Endothelial cell of umbilical vein (primary cell): ENCODE measurements around the gene PSMD14. TPM values are rescaled to one million over a fixed set of nuclear protein-coding genes. Genes with fewer than 3 reads are reported as not detected.

Source experiments
- BruUV-seq: library from RNA; stranded (reverse); fragments of 400-500 nt; replicated peaks from 2 replicates; lab custom pipeline; 2021; lab: Mats Ljungman, UMichigan
- CTCF ChIA-PET: fragments of 300-600, 350-600 bp; sonication (Branson Sonifier 250); formaldehyde crosslinking; loops from one replicate; lab custom pipeline; 2021; ENCODE audit warnings: antibody characterized with exemption, inconsistent platforms; lab: Charles Lee
- POLR2A ChIA-PET: fragments of 300-600, 350-600 bp; sonication (Branson Sonifier 250); formaldehyde crosslinking; loops from one replicate; lab custom pipeline; 2021; ENCODE audit warnings: antibody characterized with exemption, inconsistent platforms; lab: Charles Lee
- DNase-seq: peaks from one replicate; pipeline ENCODE4 v3.0.0-alpha.2; 2011; ENCODE audit warnings: low read depth, low spot score
- FAIRE-seq: peaks from 2 replicates; lab custom pipeline; 2011; peaks lifted over from hg19 to GRCh38; lab: Jason Lieb, UNC
- H2AFZ ChIP-seq: 2 replicates; pipeline ENCODE4 v1.6.0; 2012; ENCODE audit warnings: low read depth, low read length, control low read depth, inconsistent platforms
- H3K27ac ChIP-seq: 2 replicates; pipeline ENCODE4 v1.5.1; 2011; ENCODE audit warnings: low read depth, mild to moderate bottlenecking, control low read depth, low read length, moderate library complexity; ENCODE audit not compliant: insufficient read depth
- H3K27me3 ChIP-seq, 2 experiments: 2 replicates each; pipeline versions ENCODE4 v1.6.0 to v1.6.1; 2011; ENCODE audit warnings: low read length in 2 of 2, mixed read lengths in 1 of 2; ENCODE audit not compliant: control insufficient read depth in 2 of 2, insufficient read depth in 2 of 2
- H3K36me3 ChIP-seq, 2 experiments: 2 replicates in 1 of 2; 3 replicates in 1 of 2; pipeline ENCODE4 v1.5.1; 2011; ENCODE audit warnings: low read length in 2 of 2, mild to moderate bottlenecking in 1 of 2, moderate library complexity in 1 of 2; ENCODE audit not compliant: control insufficient read depth in 2 of 2, insufficient read depth in 2 of 2; ENCODE audit errors: extremely low read depth in 1 of 2
- H3K4me1 ChIP-seq: 3 replicates; pipeline ENCODE4 v1.5.1; 2011; ENCODE audit warnings: mild to moderate bottlenecking, low read length; ENCODE audit not compliant: control insufficient read depth, insufficient read depth; ENCODE audit errors: extremely low read depth
- H3K4me2 ChIP-seq: 2 replicates; pipeline ENCODE4 v1.6.1; 2011; ENCODE audit warnings: low read length, control low read depth, mixed read lengths; ENCODE audit not compliant: insufficient read depth
- H3K4me3 ChIP-seq, 3 experiments: fragments of 200-600 bp in 1 of 3; sonication (generic), shearing (Covaris generic) in 1 of 3; replicated peaks in 1 of 3; 2 replicates each; pipeline ENCODE4 v1.5.1; 2011 to 2016; ENCODE audit warnings: control low read depth in 3 of 3, low read length in 3 of 3, mild to moderate bottlenecking in 2 of 3, inconsistent platforms in 1 of 3, low read depth in 1 of 3, moderate library complexity in 1 of 3; ENCODE audit not compliant: insufficient read depth in 1 of 3
- H3K79me2 ChIP-seq: 2 replicates; pipeline ENCODE4 v1.6.0; 2012; ENCODE audit warnings: low read length, inconsistent platforms; ENCODE audit not compliant: control insufficient read depth, insufficient read depth
- H3K9ac ChIP-seq: replicated peaks from 2 replicates; pipeline ENCODE3; 2011; ENCODE audit warnings: low read length, control low read depth; ENCODE audit not compliant: insufficient read depth; ENCODE audit errors: extremely low read depth
- H3K9me1 ChIP-seq: replicated peaks from 3 replicates; pipeline ENCODE4 v1.6.0; 2011; ENCODE audit warnings: mild to moderate bottlenecking, low read length; ENCODE audit not compliant: control insufficient read depth, insufficient read depth; ENCODE audit errors: extremely low read depth
- H3K9me3 ChIP-seq: replicated peaks from 2 replicates; pipeline ENCODE4 v1.5.1; 2012; ENCODE audit warnings: low read length, inconsistent platforms; ENCODE audit not compliant: control insufficient read depth, insufficient read depth
- H4K20me1 ChIP-seq: replicated peaks from 2 replicates; pipeline ENCODE3; 2011; ENCODE audit warnings: mild to moderate bottlenecking, low read length; ENCODE audit not compliant: control insufficient read depth, insufficient read depth; ENCODE audit errors: extremely low read depth
- EZH2 ChIP-seq: IDR thresholded peaks from 2 replicates; pipeline ENCODE4 v1.6.1; 2012; ENCODE audit warnings: borderline replicate concordance, low read depth, mild to moderate bottlenecking, moderate library complexity, low read length, inconsistent platforms; ENCODE audit not compliant: severe bottlenecking
- FOS ChIP-seq: IDR thresholded peaks from 2 replicates; pipeline ENCODE4 v1.6.1; 2011; ENCODE audit warnings: mild to moderate bottlenecking, low read length, moderate library complexity, borderline replicate concordance; ENCODE audit not compliant: insufficient read depth
- GATA2 ChIP-seq: IDR thresholded peaks from 2 replicates; pipeline ENCODE4 v1.7.0; 2011; ENCODE audit warnings: low read depth, mild to moderate bottlenecking, moderate library complexity, mixed read lengths, low read length; ENCODE audit not compliant: insufficient read length, insufficient read depth
- POLR2AphosphoS5 ChIP-seq: IDR thresholded peaks from 2 replicates; pipeline ENCODE4 v1.6.1; 2012; ENCODE audit warnings: low read depth, mild to moderate bottlenecking, control low read depth, low read length, moderate library complexity; ENCODE audit not compliant: insufficient read depth
- dilution Hi-C: fragments of 300-500 bp; cut with MboI; formaldehyde crosslinking; loops from one replicate; pipeline ENCODE4 v1.15.0; 2019; ENCODE audit warnings: low sequenced_read_pairs; ENCODE audit not compliant: extremely low pct_ligation_motif_present
- intact Hi-C: fragments of 100-400 bp; cut with micrococcal nuclease; formaldehyde crosslinking; loops from one replicate; pipeline ENCODE4 v1.10.0; 2022
- polyA plus RNA-seq, 4 experiments: library from polyadenylated mRNA; depleted of rRNA in 3 of 4; stranded (reverse) in 3 of 4; unstranded in 1 of 4; fragments of >200 nt; gene quantifications; 2 replicates each; pipeline versions ENCODE4 v1.2.1 to v1.2.3, GENCODE V29; 2011 to 2012; ENCODE audit warnings: missing spikeins in 1 of 4
- total RNA-seq: library from RNA; stranded (reverse); gene quantifications from 2 replicates; pipeline ENCODE4 v1.2.3, GENCODE V29; 2021

Gene PSMD14
- total and polyA plus RNA-seq, 2 donors (not counting 3 experiments of a cell fraction or from before 2014, with no cell fraction given), result 47.6 to 85.4 TPM

DNA sequence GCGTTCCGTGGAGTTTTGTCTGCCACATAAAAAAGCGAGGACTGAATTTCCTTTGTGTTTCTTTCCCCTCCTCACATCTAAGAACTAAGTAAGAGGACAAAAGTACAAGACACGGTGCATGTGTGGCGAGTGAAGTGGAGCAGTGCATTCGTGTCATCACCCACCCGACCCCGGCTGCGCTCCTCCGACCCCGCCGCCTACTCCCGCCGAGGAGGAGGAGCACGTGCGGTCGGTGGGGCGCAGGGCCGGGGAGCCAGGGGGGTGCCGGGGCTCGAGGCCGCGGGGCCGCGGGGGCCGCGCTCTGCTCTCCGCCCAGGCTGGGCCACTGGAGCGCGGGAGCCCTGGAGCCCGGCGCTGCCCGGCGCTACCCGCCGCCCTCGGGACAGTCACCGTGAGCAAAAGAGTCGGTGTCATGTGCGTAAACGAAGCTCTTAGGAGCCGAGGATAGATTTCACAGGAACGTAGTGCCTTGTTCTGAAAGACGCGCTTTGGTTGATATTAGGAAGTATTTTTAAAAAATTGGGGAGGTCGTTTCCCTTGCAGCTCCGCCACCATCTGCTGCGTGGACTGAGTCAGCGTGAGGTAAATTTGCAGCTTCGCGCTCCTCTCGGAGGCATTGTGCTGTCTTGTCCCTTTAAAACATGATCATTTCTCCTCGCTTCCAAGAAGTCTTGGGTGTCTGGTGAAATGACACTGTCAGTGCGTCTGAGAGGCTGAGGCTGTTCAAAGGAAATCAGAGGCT is 118.9 kb downstream of the PSMD14 start:
- ChIA-PET POLR2A (interaction anchor here (0.7 kb wide), 1 partner anchor 13 kb away, joined by 3 read pairs; no protein-coding TSS in a partner anchor), CTCF (interaction anchor here (0.7 to 1.0 kb wide), 3 partner anchors 11 to 519 kb away, joined by 3 to 4 read pairs (median 4); partner anchors contain the start of gene TBR1)
- no peak overlapping the region for H2AFZ ChIP-seq
- H3K27ac ChIP-seq, result no peak overlapping the region
- FAIRE-seq, result no peak
- peak; percentile 39 for DNase-seq
- no peaks in the 10 kb centered on the region for H3K36me3 ChIP-seq
- no peaks in the 10 kb centered on the region for H3K9me3 ChIP-seq
- dilution Hi-C loops (no loop called here), intact Hi-C loops (loop anchor here (1.0 to 5.0 kb wide), 2 partner anchors 519 to 700 kb away; no protein-coding TSS in a partner anchor)
- no peak for TF ChIP-seq GATA2
- no peak for TF ChIP-seq FOS
- peak; percentile 78 for TF ChIP-seq EZH2
- TF ChIP-seq POLR2AphosphoS5, result no peak
- H3K4me3 ChIP-seq, result no peak overlapping the region
- no peak overlapping the region for H3K9ac ChIP-seq
- H3K79me2 ChIP-seq, result no peaks in the 10 kb centered on the region
- no peaks in the 10 kb centered on the region for H4K20me1 ChIP-seq
- H3K27me3 ChIP-seq, result peaks cover 71 to 100% of the 10 kb centered on the region in 2 experiments
- H3K4me1 ChIP-seq, result peaks cover 5% of the 10 kb centered on the region
- H3K4me2 ChIP-seq, result no peak overlapping the region
- no TSS peak for BruUV-seq
- no peaks in the 10 kb centered on the region for H3K9me1 ChIP-seq
